Muscle of arm (tissue), 12 donors: Measurements from ENCODE around the gene MYLIP. TPM values are rescaled to one million over a fixed set of nuclear protein-coding genes. Genes with fewer than 3 reads are reported as not detected.

Experiments
- polyA plus RNA-seq, 12 donors: library from polyadenylated mRNA; unstranded; fragments of 120-200 nt; gene quantifications; one replicate each; pipeline ENCODE4 v1.2.1, GENCODE V29; 2013; ENCODE audit not compliant: insufficient read length in 12 of 12

MYLIP gene
- polyA plus RNA-seq, 12 donors = 28.2 to 51.1 (median 45.7) TPM; not detected in 1

Other genes with a start within 250 kb of the MYLIP start
- 10 to 100 TPM in 11 of 12 donors, not detected in 1; 17.1 to 62.1 (median 51.7) TPM for gene GMPR, start 109.5 kb downstream of the MYLIP start, polyA plus RNA-seq